T-helper 1 cell treated with Interleukin-12 subunit alpha and Interleukin-12 subunit beta and Interleukin-4 antibody, amounts not matched to agents 30 ng/mL and 1 ng/mL, for 36 hours (primary cell): ENCODE results near the gene PAXX. TPM values are rescaled to one million over a fixed set of nuclear protein-coding genes. Genes with fewer than 3 reads are reported as not detected.

ENCODE experiments used
- total RNA-seq: library from RNA; stranded (reverse); gene quantifications from 2 replicates; pipeline ENCODE4 v1.2.3, GENCODE V29; 2022

Gene PAXX
- total RNA-seq, 1 donor from 2014 or later = 79.8 TPM

Other genes with a start within 250 kb of the PAXX start
- gene LCN10, start 249.5 kb upstream of the PAXX start, total RNA-seq = 0.07 TPM in 1 of 2 replicates, not detected in the other
- gene LCN6, start 243.9 kb upstream of the PAXX start, total RNA-seq = not detected in 2 replicates
- gene LCN8, start 234.2 kb upstream of the PAXX start, total RNA-seq = not detected in 2 replicates
- not detected in 2 replicates for gene LCN15, start 227.9 kb upstream of the PAXX start, total RNA-seq
- gene TMEM141, start 201.1 kb upstream of the PAXX start, total RNA-seq = 39.2 and 41.2 TPM in 2 replicates
- gene CCDC183, start 196.1 kb upstream of the PAXX start, total RNA-seq = 0.42 and 0.56 TPM in 2 replicates
- 106 and 107 TPM in 2 replicates for gene RABL6, start 184.5 kb upstream of the PAXX start, total RNA-seq
- gene AJM1, start 149.9 kb upstream of the PAXX start, total RNA-seq = 8.1 and 8.8 TPM in 2 replicates
- 161 and 165 TPM in 2 replicates for gene PHPT1, start 143.0 kb upstream of the PAXX start, total RNA-seq
- gene MAMDC4, start 140.1 kb upstream of the PAXX start, total RNA-seq = 21.5 and 26.0 TPM in 2 replicates
- gene EDF1, start 126.1 kb upstream of the PAXX start, total RNA-seq = 428 and 445 TPM in 2 replicates
- 80.6 and 85.0 TPM in 2 replicates for gene TRAF2, start 105.9 kb upstream of the PAXX start, total RNA-seq
- 117 and 119 TPM in 2 replicates for gene FBXW5, start 47.7 kb upstream of the PAXX start, total RNA-seq
- gene C8G, start 47.2 kb upstream of the PAXX start, total RNA-seq = 3.1 and 4.2 TPM in 2 replicates
- gene LCN12, start 40.1 kb upstream of the PAXX start, total RNA-seq = 3.2 and 3.8 TPM in 2 replicates
- 5.2 and 5.3 TPM in 2 replicates for gene PTGDS, start 14.9 kb upstream of the PAXX start, total RNA-seq
- gene LCNL1, start 9.4 kb upstream of the PAXX start, total RNA-seq = not detected in 2 replicates
- gene CLIC3, start 4.1 kb downstream of the PAXX start, total RNA-seq = 1.4 and 1.8 TPM in 2 replicates
- gene ABCA2, start 35.8 kb downstream of the PAXX start, total RNA-seq = 30.0 and 33.9 TPM in 2 replicates
- 1.7 and 1.9 TPM in 2 replicates for gene FUT7, start 39.7 kb downstream of the PAXX start, total RNA-seq
- gene NPDC1, start 53.8 kb downstream of the PAXX start, total RNA-seq = 56.7 and 57.3 TPM in 2 replicates
- gene ENTPD2, start 61.6 kb downstream of the PAXX start, total RNA-seq = not detected in 2 replicates
- gene SAPCD2, start 78.1 kb downstream of the PAXX start, total RNA-seq = 19.7 and 21.1 TPM in 2 replicates
- 15.1 and 15.7 TPM in 2 replicates for gene UAP1L1, start 85.1 kb downstream of the PAXX start, total RNA-seq
- gene MAN1B1, start 94.6 kb downstream of the PAXX start, total RNA-seq = 50.4 and 54.3 TPM in 2 replicates
- 251 and 260 TPM in 2 replicates for gene DPP7, start 122.3 kb downstream of the PAXX start, total RNA-seq
- 0.15 and 0.37 TPM in 2 replicates for gene GRIN1, start 146.7 kb downstream of the PAXX start, total RNA-seq
- gene LRRC26, start 177.6 kb downstream of the PAXX start, total RNA-seq = not detected in 2 replicates
- not detected in 2 replicates for gene TMEM210, start 179.6 kb downstream of the PAXX start, total RNA-seq
- 77.0 and 77.9 TPM in 2 replicates for gene ANAPC2, start 196.1 kb downstream of the PAXX start, total RNA-seq
- 88.4 and 88.8 TPM in 2 replicates for gene SSNA1, start 196.3 kb downstream of the PAXX start, total RNA-seq
- 9.5 and 9.9 TPM in 2 replicates for gene TPRN, start 208.3 kb downstream of the PAXX start, total RNA-seq
- gene TMEM203, start 213.2 kb downstream of the PAXX start, total RNA-seq = 29.4 and 30.7 TPM in 2 replicates
- 40.9 and 45.3 TPM in 2 replicates for gene NDOR1, start 213.3 kb downstream of the PAXX start, total RNA-seq
- 4.3 and 5.0 TPM in 2 replicates for gene RNF208, start 229.8 kb downstream of the PAXX start, total RNA-seq
- 0.27 TPM in 2 replicates for gene CYSRT1, start 232.8 kb downstream of the PAXX start, total RNA-seq
- gene RNF224, start 235.1 kb downstream of the PAXX start, total RNA-seq = not detected in 2 replicates
- not detected in 2 replicates for gene SLC34A3, start 238.5 kb downstream of the PAXX start, total RNA-seq
- gene TUBB4B, start 248.9 kb downstream of the PAXX start, total RNA-seq = 275 and 280 TPM in 2 replicates